ENCODE results near the gene DSCAM. TPM values are rescaled to one million over a fixed set of nuclear protein-coding genes. Genes with fewer than 3 reads are reported as not detected.

DSCAM gene
- total and polyA plus RNA-seq, 12 donors: under 0.01 to 0.11 (median 0.07) TPM; not detected in 5

DNA sequence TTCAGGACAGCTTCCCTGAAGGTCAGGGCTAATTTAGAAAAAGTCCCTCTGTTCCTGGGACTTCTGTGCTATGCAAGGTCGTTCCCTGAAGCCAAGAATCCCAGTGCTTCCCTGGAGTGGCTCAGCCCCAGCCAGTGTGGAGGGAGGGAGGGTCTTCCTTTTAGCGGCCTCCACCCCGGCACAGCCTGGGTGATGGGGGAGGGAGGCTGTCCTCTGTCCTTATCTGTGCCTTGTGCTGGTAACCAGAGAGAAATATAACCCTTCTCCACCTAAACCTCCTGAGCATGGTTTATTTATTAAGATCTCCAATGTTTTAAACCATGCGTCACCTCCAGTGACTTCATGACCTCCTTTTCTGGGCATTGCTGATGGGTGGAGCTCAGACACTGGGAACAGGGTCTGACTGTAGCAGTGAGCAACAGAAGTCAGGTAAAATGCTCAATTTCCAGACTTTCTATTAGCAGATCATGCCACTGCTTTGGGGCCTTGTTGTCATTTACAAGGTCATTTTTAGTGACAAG lies 157.1 kb downstream of the DSCAM start:
- Histone ChIP-seq H3K36me3 (replicated peaks in 1 of 2) (no peaks in the 10 kb centered on the region), H3K27ac (no peak overlapping the region), H3K4me3 (no peak overlapping the region), H3K9me3 (replicated peaks in 1 of 3) (no peaks in the 10 kb centered on the region), H3K4me1 (replicated peaks in 1 of 2) (no peaks in the 10 kb centered on the region), H3K27me3 (no peaks in the 10 kb centered on the region)
- WGBS, 4 donors: 21 to 37% (median 32%) methylated on average over 3 to 4 of the region's 4 CpGs
- DNase-seq: peak in 1 of 7 donors; percentile 8
- intact Hi-C loops (cut with DNase I): no loop called here
- TF ChIP-seq, protein P1, sequence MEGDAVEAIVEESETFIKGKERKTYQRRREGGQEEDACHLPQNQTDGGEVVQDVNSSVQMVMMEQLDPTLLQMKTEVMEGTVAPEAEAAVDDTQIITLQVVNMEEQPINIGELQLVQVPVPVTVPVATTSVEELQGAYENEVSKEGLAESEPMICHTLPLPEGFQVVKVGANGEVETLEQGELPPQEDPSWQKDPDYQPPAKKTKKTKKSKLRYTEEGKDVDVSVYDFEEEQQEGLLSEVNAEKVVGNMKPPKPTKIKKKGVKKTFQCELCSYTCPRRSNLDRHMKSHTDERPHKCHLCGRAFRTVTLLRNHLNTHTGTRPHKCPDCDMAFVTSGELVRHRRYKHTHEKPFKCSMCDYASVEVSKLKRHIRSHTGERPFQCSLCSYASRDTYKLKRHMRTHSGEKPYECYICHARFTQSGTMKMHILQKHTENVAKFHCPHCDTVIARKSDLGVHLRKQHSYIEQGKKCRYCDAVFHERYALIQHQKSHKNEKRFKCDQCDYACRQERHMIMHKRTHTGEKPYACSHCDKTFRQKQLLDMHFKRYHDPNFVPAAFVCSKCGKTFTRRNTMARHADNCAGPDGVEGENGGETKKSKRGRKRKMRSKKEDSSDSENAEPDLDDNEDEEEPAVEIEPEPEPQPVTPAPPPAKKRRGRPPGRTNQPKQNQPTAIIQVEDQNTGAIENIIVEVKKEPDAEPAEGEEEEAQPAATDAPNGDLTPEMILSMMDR (IDR thresholded peaks at IDR 0.05): no peak
- no peak for TF ChIP-seq POLR2A (IDR thresholded peaks at IDR 0.05)

DNA sequence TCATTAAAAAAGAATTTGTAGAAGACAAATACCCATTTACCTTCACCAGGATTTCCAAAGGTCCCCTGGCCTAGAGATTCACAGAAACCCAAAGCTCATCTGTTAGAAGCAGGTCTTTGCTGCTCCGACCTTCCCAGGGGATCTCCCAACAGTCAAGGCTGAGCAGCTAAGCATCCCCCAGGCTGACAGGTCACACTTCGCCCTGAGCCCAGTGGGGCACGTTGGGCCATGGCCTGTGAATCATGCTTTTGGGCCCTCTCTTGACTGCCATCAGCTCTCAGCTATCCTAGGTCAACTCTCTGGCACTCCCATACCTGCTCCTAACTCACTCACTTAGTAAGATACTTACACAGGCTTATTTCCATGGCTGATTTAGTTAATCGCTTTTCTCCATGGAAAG lies 157.7 kb downstream of the DSCAM start:
- intact Hi-C loops (cut with DNase I): no loop called here
- no peaks in the 10 kb centered on the region for H3K9me3 ChIP-seq (replicated peaks in 1 of 3)

DNA sequence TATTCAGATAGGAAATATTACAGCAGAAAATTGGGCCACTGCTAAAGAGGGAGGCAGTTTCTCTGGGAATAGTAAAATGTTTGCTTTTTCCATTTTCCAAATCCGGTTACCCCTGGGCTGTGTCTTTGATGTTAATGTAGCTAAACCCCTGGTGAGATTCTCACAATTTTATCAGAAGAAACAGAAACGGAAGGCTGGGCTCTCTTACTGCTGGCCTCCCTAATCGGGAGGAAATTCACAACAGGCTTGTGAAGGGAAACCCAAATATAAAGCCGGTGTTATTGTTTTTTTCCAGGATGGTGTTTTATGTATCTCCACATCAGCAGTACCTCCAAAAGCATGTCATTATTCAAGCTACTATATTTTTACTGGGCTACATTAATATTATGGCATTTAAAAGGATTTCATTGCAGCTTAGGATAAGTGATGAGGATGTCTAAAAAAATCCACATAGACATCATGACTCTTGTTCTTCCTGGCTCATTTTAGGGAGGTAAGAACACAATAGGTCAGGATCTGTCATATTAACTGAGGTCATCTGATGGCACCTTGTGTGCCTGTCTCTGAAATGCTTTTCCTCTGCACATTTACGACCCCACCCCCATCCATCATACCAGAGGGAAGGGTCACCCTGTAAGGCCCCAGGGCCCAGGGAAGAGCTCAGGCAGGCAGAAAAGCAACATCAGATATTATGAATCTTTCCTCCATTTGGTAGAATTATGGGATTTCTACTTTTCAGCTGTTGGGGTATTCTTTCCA lies 158.7 kb downstream of the DSCAM start:
- Histone ChIP-seq H3K9me3 (replicated peaks in 1 of 3) (no peaks in the 10 kb centered on the region), H3K4me1 (replicated peaks in 1 of 2) (no peaks in the 10 kb centered on the region), H3K36me3 (replicated peaks in 1 of 2) (no peaks in the 10 kb centered on the region), H3K27ac (peak overlapping the region in 1 of 5 donors; percentile 40), H3K27me3 (no peaks in the 10 kb centered on the region), H3K4me3 (no peak overlapping the region)
- intact Hi-C loops (cut with DNase I): no loop called here
- peak in 1 of 7 donors; percentile 19 for DNase-seq
- TF ChIP-seq, protein P1 (IDR thresholded peaks at IDR 0.05): no peak
- TF ChIP-seq POLR2A (IDR thresholded peaks at IDR 0.05): no peak
- 51 to 61% (median 56%) methylated on average over 5 of the region's 5 CpGs for WGBS, 4 donors

More for the DNA sequence above, 157.7 kb downstream of the DSCAM start:
- Histone ChIP-seq H3K4me1 (replicated peaks in 1 of 2) (no peaks in the 10 kb centered on the region), H3K27me3 (no peaks in the 10 kb centered on the region), H3K4me3 (no peak overlapping the region), H3K36me3 (replicated peaks in 1 of 2) (no peaks in the 10 kb centered on the region), H3K27ac (no peak overlapping the region)
- TF ChIP-seq POLR2A (IDR thresholded peaks at IDR 0.05): no peak
- TF ChIP-seq, protein P1 (IDR thresholded peaks at IDR 0.05): no peak
- WGBS, 4 donors: 61 to 81% (median 72%) methylated on average over 4 of the region's 4 CpGs
- no peak for DNase-seq

DNA sequence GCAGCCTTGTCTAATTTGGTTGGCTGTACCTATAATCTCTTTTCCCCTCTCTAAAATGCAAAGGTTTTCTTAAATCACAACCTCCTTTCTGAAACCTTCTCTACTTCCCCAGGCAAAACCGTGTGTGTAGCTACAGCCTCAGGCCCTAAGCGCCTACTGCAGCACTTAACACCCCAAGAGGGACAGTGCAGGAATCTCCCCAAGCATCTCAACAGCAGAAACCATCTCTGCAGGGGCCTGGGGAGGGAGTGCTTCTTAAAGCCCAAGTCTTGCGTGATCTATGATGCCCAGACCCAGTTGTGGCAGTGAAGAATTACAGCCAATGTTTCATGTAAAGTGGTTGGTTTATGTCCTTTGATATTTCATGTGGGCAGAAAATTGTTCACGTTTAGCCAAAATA lies 159.3 kb downstream of the DSCAM start:
- WGBS, 4 donors: 72 to 82% (median 78%) methylated on average over 4 of the region's 4 CpGs
- Histone ChIP-seq H3K9me3 (replicated peaks in 1 of 3) (no peaks in the 10 kb centered on the region), H3K27ac (peak overlapping the region in 1 of 5 donors; percentile 40), H3K4me1 (replicated peaks in 1 of 2) (no peaks in the 10 kb centered on the region), H3K27me3 (no peaks in the 10 kb centered on the region), H3K36me3 (replicated peaks in 1 of 2) (no peaks in the 10 kb centered on the region), H3K4me3 (no peak overlapping the region)
- intact Hi-C loops (cut with DNase I): no loop called here
- no peak for DNase-seq
- no peak for TF ChIP-seq POLR2A (IDR thresholded peaks at IDR 0.05)
- TF ChIP-seq, protein P1 (IDR thresholded peaks at IDR 0.05): no peak
